Measurements from ENCODE around the gene TFDP2.
"Not testable (repeated sequence)": the region's sequence is repeated elsewhere in the genome, so short reads cannot be mapped to it uniquely, and the experiment has no call there.

TFDP2 gene

GRCh38 chr3:142151828-142152227 is 2.5 kb upstream of the TFDP2 start:
- Histone ChIP-seq H3K4me3 (ENCODE audit: low read depth, low read length) (no peak overlapping the region), H3K27me3 (ENCODE audit: insufficient read depth, low read length) (no peaks in the 10 kb centered on the region), H3K79me2 (ENCODE audit: control insufficient read depth, insufficient read depth, low read length, unreplicated experiment) (peaks cover 14% of the 10 kb centered on the region), H2AFZ (ENCODE audit: low read length, unreplicated experiment) (no peak overlapping the region), H3K4me1 (ENCODE audit: control insufficient read depth, insufficient read depth, low read length, unreplicated experiment) (peaks cover 8% of the 10 kb centered on the region), H3K27ac (ENCODE audit: low read depth, low read length) (no peak overlapping the region), H3K36me3 (ENCODE audit: insufficient read depth, low read length) (no peaks in the 10 kb centered on the region)

GRCh38 chr3:142151240-142151639 is 1.9 kb upstream of the TFDP2 start:
- Histone ChIP-seq H3K27me3 (ENCODE audit: insufficient read depth, low read length) (no peaks in the 10 kb centered on the region), H3K4me1 (ENCODE audit: control insufficient read depth, insufficient read depth, low read length, unreplicated experiment) (peaks cover 8% of the 10 kb centered on the region), H3K27ac (ENCODE audit: low read depth, low read length) (no peak overlapping the region), H3K79me2 (ENCODE audit: control insufficient read depth, insufficient read depth, low read length, unreplicated experiment) (peaks cover 19% of the 10 kb centered on the region), H3K4me3 (ENCODE audit: low read depth, low read length) (no peak overlapping the region), H2AFZ (ENCODE audit: low read length, unreplicated experiment) (no peak overlapping the region), H3K36me3 (ENCODE audit: insufficient read depth, low read length) (no peaks in the 10 kb centered on the region)

- Histone ChIP-seq H3K79me2 (ENCODE audit: control insufficient read depth, insufficient read depth, low read length, unreplicated experiment) (peaks cover 21% of the 10 kb centered on the region), H3K4me1 (ENCODE audit: control insufficient read depth, insufficient read depth, low read length, unreplicated experiment) (peaks cover 8% of the 10 kb centered on the region), H3K27me3 (ENCODE audit: insufficient read depth, low read length) (no peaks in the 10 kb centered on the region), H3K4me3 (ENCODE audit: low read depth, low read length) (no peak overlapping the region), H3K27ac (ENCODE audit: low read depth, low read length) (no peak overlapping the region), H3K36me3 (ENCODE audit: insufficient read depth, low read length) (no peaks in the 10 kb centered on the region), H2AFZ (ENCODE audit: low read length, unreplicated experiment) (peak overlapping the region; percentile 86)
These were observed 927 bp upstream of the TFDP2 start for GRCh38 chr3:142150271-142150670.

- H3K4me1 ChIP-seq (ENCODE audit: control insufficient read depth, insufficient read depth, low read length, unreplicated experiment) = peaks cover 14% of the 10 kb centered on the region
- peak overlapping the region; percentile 86 for H2AFZ ChIP-seq (ENCODE audit: low read length, unreplicated experiment)
- H3K79me2 ChIP-seq (ENCODE audit: control insufficient read depth, insufficient read depth, low read length, unreplicated experiment) = peaks cover 27% of the 10 kb centered on the region
- no peaks in the 10 kb centered on the region for H3K36me3 ChIP-seq (ENCODE audit: insufficient read depth, low read length)
- peak overlapping the region; percentile 94 for H3K4me3 ChIP-seq (ENCODE audit: low read depth, low read length)
- H3K27ac ChIP-seq (ENCODE audit: low read depth, low read length) = no peak overlapping the region
- H3K27me3 ChIP-seq (ENCODE audit: insufficient read depth, low read length) = no peaks in the 10 kb centered on the region
These were observed 289 bp upstream of the TFDP2 start for GRCh38 chr3:142149673-142149992.

DNA sequence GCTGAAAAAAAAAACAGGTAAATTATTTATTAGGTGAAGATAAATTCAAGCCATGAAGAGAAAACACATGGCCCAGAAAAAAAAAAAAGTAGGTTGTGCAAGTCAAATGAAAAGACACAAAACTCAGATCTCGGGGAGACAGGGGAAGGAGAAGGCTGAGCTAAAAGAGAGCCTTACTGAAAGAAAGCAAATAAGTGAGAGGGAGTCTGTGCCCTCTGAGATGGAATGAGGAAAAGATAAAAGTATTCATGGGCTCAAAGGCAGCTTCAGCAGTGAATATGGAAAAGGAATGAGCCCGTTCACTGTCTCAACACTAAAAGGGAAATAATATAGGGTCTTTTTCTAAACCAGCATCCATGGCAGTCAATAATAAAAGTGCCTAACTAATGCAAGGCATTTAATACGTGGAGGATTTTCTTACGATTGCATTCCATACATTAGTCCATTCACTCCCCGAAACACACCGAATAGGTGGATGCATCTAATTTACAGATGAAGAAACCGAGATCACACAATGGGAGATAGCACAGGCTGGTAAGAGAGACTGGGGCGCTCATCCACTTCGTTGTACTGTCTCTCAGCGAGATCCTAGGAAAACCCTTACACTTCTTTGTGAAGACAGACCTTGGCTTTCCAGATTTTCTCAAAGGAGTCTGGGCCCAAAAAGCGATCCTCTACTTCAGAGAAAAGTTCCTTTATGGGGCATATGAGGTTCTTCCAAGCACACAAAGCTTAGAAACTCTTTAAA is 1.1 kb downstream of the TFDP2 start:
- Histone ChIP-seq H2AFZ (ENCODE audit: low read length, unreplicated experiment) (peak overlapping the region; percentile 93), H3K27ac (ENCODE audit: low read depth, low read length) (peak overlapping the region; percentile 59), H3K79me2 (ENCODE audit: control insufficient read depth, insufficient read depth, low read length, unreplicated experiment) (peaks cover 32% of the 10 kb centered on the region), H3K4me1 (ENCODE audit: control insufficient read depth, insufficient read depth, low read length, unreplicated experiment) (peaks cover 14% of the 10 kb centered on the region), H3K4me3 (ENCODE audit: low read depth, low read length) (peak overlapping the region; percentile 94), H3K36me3 (ENCODE audit: insufficient read depth, low read length) (no peaks in the 10 kb centered on the region), H3K27me3 (ENCODE audit: insufficient read depth, low read length) (no peaks in the 10 kb centered on the region)

DNA sequence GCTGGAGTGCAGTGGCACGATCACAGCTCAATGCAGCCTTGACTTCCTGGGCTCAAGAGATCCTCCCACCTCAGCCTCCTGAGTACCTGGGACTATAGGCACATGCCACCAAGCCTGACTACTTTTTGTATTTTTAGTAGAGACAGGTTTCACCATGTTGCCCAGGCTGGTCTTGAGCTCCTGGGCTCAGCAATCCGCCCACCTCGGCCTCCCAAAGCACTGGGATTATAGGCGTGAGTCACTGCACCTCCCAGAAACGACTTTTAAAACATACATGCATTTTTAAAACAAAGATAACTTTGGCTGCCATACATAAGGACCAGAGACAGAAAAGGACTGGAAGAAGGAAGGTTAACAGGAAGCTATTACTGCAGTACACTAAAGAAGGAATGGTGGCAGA is 4.8 kb downstream of the TFDP2 start:
- not testable (repeated sequence) for H2AFZ ChIP-seq (ENCODE audit: low read length, unreplicated experiment); H3K36me3 ChIP-seq (ENCODE audit: insufficient read depth, low read length); H3K27me3 ChIP-seq (ENCODE audit: insufficient read depth, low read length); H3K4me3 ChIP-seq (ENCODE audit: low read depth, low read length); H3K27ac ChIP-seq (ENCODE audit: low read depth, low read length)
- H3K4me1 ChIP-seq (ENCODE audit: control insufficient read depth, insufficient read depth, low read length, unreplicated experiment) = peaks cover 14% of the 10 kb centered on the region
- H3K79me2 ChIP-seq (ENCODE audit: control insufficient read depth, insufficient read depth, low read length, unreplicated experiment) = peaks cover 39% of the 10 kb centered on the region

GRCh38 chr3:142140608-142141285 is 8.6 kb downstream of the TFDP2 start:
- not testable (repeated sequence) for H3K4me1 ChIP-seq (ENCODE audit: control insufficient read depth, insufficient read depth, low read length, unreplicated experiment); H3K4me3 ChIP-seq (ENCODE audit: low read depth, low read length); H3K27me3 ChIP-seq (ENCODE audit: insufficient read depth, low read length); H3K36me3 ChIP-seq (ENCODE audit: insufficient read depth, low read length); H2AFZ ChIP-seq (ENCODE audit: low read length, unreplicated experiment); H3K27ac ChIP-seq (ENCODE audit: low read depth, low read length)
- H3K79me2 ChIP-seq (ENCODE audit: control insufficient read depth, insufficient read depth, low read length, unreplicated experiment) = peaks cover 19% of the 10 kb centered on the region

DNA sequence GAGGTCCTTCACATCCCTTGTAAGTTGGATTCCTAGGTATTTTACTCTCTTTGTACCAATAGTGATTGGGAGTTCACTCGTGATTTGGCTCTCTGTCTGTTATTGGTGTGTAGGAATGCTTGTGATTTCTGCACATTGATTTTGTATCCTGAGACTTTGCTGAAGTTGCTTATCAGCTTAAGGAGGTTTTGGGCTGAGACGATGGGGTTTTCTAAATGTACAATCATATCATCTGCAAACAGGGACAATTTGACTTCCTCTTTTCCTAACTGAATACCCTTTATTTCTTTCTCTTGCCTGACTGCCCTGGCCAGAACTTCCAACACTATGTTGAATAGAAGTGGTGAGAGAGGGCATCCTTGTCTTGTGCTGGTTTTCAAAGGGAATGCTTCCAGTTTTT is 12.3 kb downstream of the TFDP2 start:
- H3K4me3 ChIP-seq (ENCODE audit: low read depth, low read length); H3K27me3 ChIP-seq (ENCODE audit: insufficient read depth, low read length); H2AFZ ChIP-seq (ENCODE audit: low read length, unreplicated experiment); H3K79me2 ChIP-seq (ENCODE audit: control insufficient read depth, insufficient read depth, low read length, unreplicated experiment); H3K27ac ChIP-seq (ENCODE audit: low read depth, low read length); H3K4me1 ChIP-seq (ENCODE audit: control insufficient read depth, insufficient read depth, low read length, unreplicated experiment); H3K36me3 ChIP-seq (ENCODE audit: insufficient read depth, low read length): not testable (repeated sequence)

- Histone ChIP-seq H3K27me3 (ENCODE audit: insufficient read depth, low read length) (no peaks in the 10 kb centered on the region), H3K79me2 (ENCODE audit: control insufficient read depth, insufficient read depth, low read length, unreplicated experiment) (peaks cover under 1% of the 10 kb centered on the region), H3K4me3 (ENCODE audit: low read depth, low read length) (no peak overlapping the region), H3K27ac (ENCODE audit: low read depth, low read length) (no peak overlapping the region), H3K36me3 (ENCODE audit: insufficient read depth, low read length) (no peaks in the 10 kb centered on the region), H2AFZ (ENCODE audit: low read length, unreplicated experiment) (no peak overlapping the region), H3K4me1 (ENCODE audit: control insufficient read depth, insufficient read depth, low read length, unreplicated experiment) (no peaks in the 10 kb centered on the region)
These were observed 14.5 kb downstream of the TFDP2 start for GRCh38 chr3:142134799-142135325.

GRCh38 chr3:142129516-142130171 is 19.7 kb downstream of the TFDP2 start:
- Histone ChIP-seq H3K4me3 (ENCODE audit: low read depth, low read length) (no peak overlapping the region), H3K27me3 (ENCODE audit: insufficient read depth, low read length) (no peaks in the 10 kb centered on the region), H3K4me1 (ENCODE audit: control insufficient read depth, insufficient read depth, low read length, unreplicated experiment) (no peaks in the 10 kb centered on the region), H3K36me3 (ENCODE audit: insufficient read depth, low read length) (no peaks in the 10 kb centered on the region), H2AFZ (ENCODE audit: low read length, unreplicated experiment) (no peak overlapping the region), H3K27ac (ENCODE audit: low read depth, low read length) (no peak overlapping the region), H3K79me2 (ENCODE audit: control insufficient read depth, insufficient read depth, low read length, unreplicated experiment) (peaks cover 5% of the 10 kb centered on the region)

Measured in ACC112 (cell line).